Peyer's patch (tissue), 4 donors: ENCODE results near the gene SELENOP.

ENCODE experiments used
- CTCF ChIP-seq, 6 experiments: fragments of 450-650 bp in 4 of 6; fragments of 200-600 bp in 2 of 6; sonication (generic) in 1 of 6; IDR thresholded peaks; one replicate each; pipeline ENCODE4 v1.5.1; 2017 to 2019; ENCODE audit warnings: antibody characterized with exemption in 6 of 6, mild to moderate bottlenecking in 3 of 6, moderate library complexity in 1 of 6
- POLR2A ChIP-seq, 2 donors: fragments of 450-650 bp; IDR thresholded peaks; one replicate each; pipeline ENCODE4 v1.5.1; 2017; ENCODE audit warnings: antibody characterized with exemption in 2 of 2, mild to moderate bottlenecking in 2 of 2, moderate library complexity in 2 of 2

- no peak for TF ChIP-seq CTCF (IDR thresholded peaks at IDR 0.05)
- no peak for TF ChIP-seq POLR2A (IDR thresholded peaks at IDR 0.05)
Observed at GRCh38 chr5:42840842-42841567, 29.3 kb upstream of the SELENOP start.
